ENCODE data around the gene ZNF622.

- TF ChIP-seq CTCF (IDR thresholded peaks at IDR 0.05; ENCODE audit: low read depth, low read length) (no peak), EZH2phosphoT487 (IDR thresholded peaks at IDR 0.05; ENCODE audit: low read depth) (no peak)
Observed at GRCh38 chr5:16486711-16487111, 21.1 kb upstream of the ZNF622 start.
